Right hindlimb (tissue), 1 donor: ENCODE measurements around the gene KLHDC3.
"Not testable (repeated sequence)": the region's sequence is repeated elsewhere in the genome, so short reads cannot be mapped to it uniquely, and the experiment has no call there.

Experiments
- DNase-seq: peaks from one replicate; pipeline ENCODE4 v3.0.0-alpha.2; 2018

KLHDC3 gene

GRCh38 chr6:43033496-43034189, 19.6 kb downstream of the KLHDC3 start:
- DNase-seq = no peak

GRCh38 chr6:43034190-43034525, 20.1 kb downstream of the KLHDC3 start:
- DNase-seq = no peak

GRCh38 chr6:43035495-43036194, 21.6 kb downstream of the KLHDC3 start:
- no peak for DNase-seq

GRCh38 chr6:43036712-43037111, 22.7 kb downstream of the KLHDC3 start:
- no peak for DNase-seq

- no peak for DNase-seq
Measured at GRCh38 chr6:43037197-43037596, 23.1 kb downstream of the KLHDC3 start.

GRCh38 chr6:43037706-43038105, 23.7 kb downstream of the KLHDC3 start:
- no peak for DNase-seq

- no peak for DNase-seq
Measured at GRCh38 chr6:43038727-43039126, 24.7 kb downstream of the KLHDC3 start.

- DNase-seq = no peak
Measured at GRCh38 chr6:43040542-43041257, 26.7 kb downstream of the KLHDC3 start.

- DNase-seq = not testable (repeated sequence)
Measured at GRCh38 chr6:43041475-43041874, 27.4 kb downstream of the KLHDC3 start.

GRCh38 chr6:43043310-43043709, 29.3 kb downstream of the KLHDC3 start:
- DNase-seq = no peak

- DNase-seq = no peak
Measured at GRCh38 chr6:43045371-43045930, 31.4 kb downstream of the KLHDC3 start.

- DNase-seq = no peak
Measured at GRCh38 chr6:43047998-43048397, 33.9 kb downstream of the KLHDC3 start.

- DNase-seq = no peak
Measured at GRCh38 chr6:43050981-43051380, 36.9 kb downstream of the KLHDC3 start.

- no peak for DNase-seq
Measured at GRCh38 chr6:43052225-43052841, 38.3 kb downstream of the KLHDC3 start.

GRCh38 chr6:43052842-43053544, 38.9 kb downstream of the KLHDC3 start:
- peak; percentile 62 for DNase-seq

GRCh38 chr6:43053545-43054205, 39.6 kb downstream of the KLHDC3 start, which contains the start of gene CUL7:
Gene CUL7 (minus strand): TSS chr6:43053851. CDS start chr6:43052788, 1,063 bp downstream.
- peak; percentile 97 for DNase-seq

GRCh38 chr6:43054206-43054943, 40.3 kb downstream of the KLHDC3 start:
- DNase-seq = no peak

GRCh38 chr6:43055966-43056365, 41.9 kb downstream of the KLHDC3 start:
- DNase-seq = peak; percentile 18

GRCh38 chr6:43058531-43058930, 44.5 kb downstream of the KLHDC3 start:
- peak; percentile 5 for DNase-seq

GRCh38 chr6:43059168-43060033, 45.4 kb downstream of the KLHDC3 start, which contains the start of the genes KLC4 and MRPL2:
Gene KLC4 (plus strand): TSS chr6:43059631. CDS start chr6:43061336, 1,705 bp downstream.
Gene MRPL2 (minus strand): TSS chr6:43059434. CDS start chr6:43059381, 53 bp downstream.
- DNase-seq = peak; percentile 100
